HuH-7 (cell line): ENCODE results near the gene ZFP92.
"Not testable (repeated sequence)": the region's sequence is repeated elsewhere in the genome, so short reads cannot be mapped to it uniquely, and the experiment has no call there.

ENCODE experiments used
- DNase-seq: peaks from one replicate; pipeline ENCODE4 v3.0.0; 2011; ENCODE audit warnings: low spot score

The ZFP92 gene

GRCh38 chrX:153411255-153411987, at the start of gene ZFP92:
Gene ZFP92 (plus strand): TSS chrX:153411472. CDS start chrX:153418323, 6,851 bp downstream.
- no peak for DNase-seq

GRCh38 chrX:153361781-153362397, 49.4 kb upstream of the ZFP92 start:
- no peak for DNase-seq

- DNase-seq = no peak
Measured at GRCh38 chrX:153365670-153366069, 45.6 kb upstream of the ZFP92 start.

- no peak for DNase-seq
Measured at GRCh38 chrX:153366119-153366518, 45.2 kb upstream of the ZFP92 start.

- DNase-seq = no peak
Measured at GRCh38 chrX:153366878-153367538, 44.3 kb upstream of the ZFP92 start.

GRCh38 chrX:153370293-153371055, 40.8 kb upstream of the ZFP92 start:
- DNase-seq = no peak

GRCh38 chrX:153371256-153371655, 40.0 kb upstream of the ZFP92 start:
- DNase-seq = no peak

- DNase-seq = no peak
Measured at GRCh38 chrX:153372949-153373348, 38.3 kb upstream of the ZFP92 start.

GRCh38 chrX:153374426-153374825, 36.8 kb upstream of the ZFP92 start:
- no peak for DNase-seq

GRCh38 chrX:153375571-153375970, 35.7 kb upstream of the ZFP92 start:
- no peak for DNase-seq

GRCh38 chrX:153377727-153378126, 33.5 kb upstream of the ZFP92 start:
- DNase-seq = no peak

- no peak for DNase-seq
Measured at GRCh38 chrX:153378607-153379006, 32.7 kb upstream of the ZFP92 start.

GRCh38 chrX:153379508-153379907, 31.8 kb upstream of the ZFP92 start:
- DNase-seq = no peak

GRCh38 chrX:153379971-153380581, 31.2 kb upstream of the ZFP92 start:
- DNase-seq = no peak

- DNase-seq = no peak
Measured at GRCh38 chrX:153380691-153381090, 30.6 kb upstream of the ZFP92 start.

GRCh38 chrX:153381684-153382532, 29.4 kb upstream of the ZFP92 start:
- no peak for DNase-seq

- DNase-seq = no peak
Measured at GRCh38 chrX:153382563-153383482, 28.4 kb upstream of the ZFP92 start.

- no peak for DNase-seq
Measured at GRCh38 chrX:153384390-153384789, 26.9 kb upstream of the ZFP92 start.

GRCh38 chrX:153384973-153385372, 26.3 kb upstream of the ZFP92 start:
- DNase-seq = not testable (repeated sequence)

- no peak for DNase-seq
Measured at GRCh38 chrX:153386097-153386496, 25.2 kb upstream of the ZFP92 start.
